ENCODE results near the gene RNASEH2A. TPM values are rescaled to one million over a fixed set of nuclear protein-coding genes. Genes with fewer than 3 reads are reported as not detected.

RNASEH2A gene
- total and polyA plus RNA-seq, 2 of the 13 experiments (the other 11 are each of a cell fraction or from before 2014, with no cell fraction given): 25.1 to 35.8 TPM

DNA sequence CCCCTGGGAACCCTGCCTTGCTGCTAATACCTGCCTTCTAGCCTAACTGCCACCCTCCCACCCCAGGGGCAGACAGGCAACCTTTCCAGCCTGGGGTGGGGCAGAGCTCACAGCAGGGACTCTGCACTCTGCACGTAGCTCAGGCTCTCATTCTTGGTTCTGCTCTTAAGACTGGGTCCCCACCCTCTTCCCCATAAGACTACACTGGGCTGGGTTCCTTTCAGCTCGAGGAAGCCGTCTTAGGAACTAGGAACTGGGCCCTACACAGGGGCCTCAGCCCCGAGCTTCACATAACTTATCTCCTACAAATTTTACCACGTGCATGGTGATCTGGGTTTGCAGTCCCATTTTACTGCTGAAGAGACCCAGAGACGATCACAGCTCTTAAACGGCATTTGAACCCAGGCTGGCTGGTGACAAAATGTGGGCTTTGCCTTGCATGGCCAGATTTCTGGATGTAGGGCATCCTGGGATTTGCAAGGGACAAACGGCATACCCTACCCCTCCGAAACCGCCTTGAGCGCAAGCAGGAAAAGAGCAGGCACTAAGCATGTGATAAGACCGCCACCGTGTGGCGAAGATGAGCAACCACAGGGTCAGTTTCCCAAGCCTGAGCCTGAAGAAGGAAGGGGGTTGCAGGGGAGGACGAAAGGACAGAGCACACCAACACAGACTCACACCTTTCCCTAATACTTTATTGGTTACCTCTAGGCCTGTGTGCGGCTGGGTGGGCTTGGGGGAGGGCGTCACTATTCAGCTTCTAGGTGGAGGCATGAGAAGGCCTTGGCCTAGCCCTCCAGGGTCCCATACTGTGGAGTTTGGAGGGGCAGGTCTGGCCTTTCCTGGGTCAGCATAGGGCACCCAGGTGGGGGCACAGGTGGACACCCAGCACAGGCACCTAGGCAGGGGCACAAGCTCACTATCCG is 10.0 kb upstream of the RNASEH2A start (continued):
- TF ChIP-seq KLF16 (CRISPR knock-in tag; IDR thresholded peaks at IDR 0.05): peak in 1 of 2 experiments; percentile 56; a peak in 1 of 4 replicates
- peak; percentile 59 for TF ChIP-seq TEAD3 (CRISPR knock-in tag; optimal IDR thresholded peaks at IDR 0.05; ENCODE audit: borderline replicate concordance)
- TF ChIP-seq NR2F6 (IDR thresholded peaks at IDR 0.05): no peak
- peak; percentile 67; the same call in 1 of the 2 replicates for TF ChIP-seq NR2F6 (CRISPR knock-in tag; IDR thresholded peaks at IDR 0.05)
- peak; percentile 57 for TF ChIP-seq THAP11 (CRISPR knock-in tag; IDR thresholded peaks at IDR 0.05)
- TF ChIP-seq FOXA3 (CRISPR knock-in tag; IDR thresholded peaks at IDR 0.05): 0 out of 2 replicates have a peak, but pooled peaks have one; percentile 11
- TF ChIP-seq LCORL (IDR thresholded peaks at IDR 0.05): no peak
- peak; percentile 70; the same call in 1 of the 2 replicates for TF ChIP-seq LCORL (CRISPR knock-in tag; IDR thresholded peaks at IDR 0.05)
- TF ChIP-seq HNF4G (IDR thresholded peaks at IDR 0.05; ENCODE audit: borderline replicate concordance, low read depth, low read length): no peak
- TF ChIP-seq HNF4G (CRISPR knock-in tag; IDR thresholded peaks at IDR 0.05; ENCODE audit: borderline replicate concordance, low read depth): no peak
- TF ChIP-seq, protein P1, sequence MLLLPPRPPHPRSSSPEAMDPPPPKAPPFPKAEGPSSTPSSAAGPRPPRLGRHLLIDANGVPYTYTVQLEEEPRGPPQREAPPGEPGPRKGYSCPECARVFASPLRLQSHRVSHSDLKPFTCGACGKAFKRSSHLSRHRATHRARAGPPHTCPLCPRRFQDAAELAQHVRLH (CRISPR knock-in tag; IDR thresholded peaks at IDR 0.05; ENCODE audit: borderline replicate concordance, low read depth): peak; percentile 77
- TF ChIP-seq ZNF788 (CRISPR knock-in tag; IDR thresholded peaks at IDR 0.05; ENCODE audit: borderline replicate concordance): peak; percentile 59
- TF ChIP-seq, protein P2, sequence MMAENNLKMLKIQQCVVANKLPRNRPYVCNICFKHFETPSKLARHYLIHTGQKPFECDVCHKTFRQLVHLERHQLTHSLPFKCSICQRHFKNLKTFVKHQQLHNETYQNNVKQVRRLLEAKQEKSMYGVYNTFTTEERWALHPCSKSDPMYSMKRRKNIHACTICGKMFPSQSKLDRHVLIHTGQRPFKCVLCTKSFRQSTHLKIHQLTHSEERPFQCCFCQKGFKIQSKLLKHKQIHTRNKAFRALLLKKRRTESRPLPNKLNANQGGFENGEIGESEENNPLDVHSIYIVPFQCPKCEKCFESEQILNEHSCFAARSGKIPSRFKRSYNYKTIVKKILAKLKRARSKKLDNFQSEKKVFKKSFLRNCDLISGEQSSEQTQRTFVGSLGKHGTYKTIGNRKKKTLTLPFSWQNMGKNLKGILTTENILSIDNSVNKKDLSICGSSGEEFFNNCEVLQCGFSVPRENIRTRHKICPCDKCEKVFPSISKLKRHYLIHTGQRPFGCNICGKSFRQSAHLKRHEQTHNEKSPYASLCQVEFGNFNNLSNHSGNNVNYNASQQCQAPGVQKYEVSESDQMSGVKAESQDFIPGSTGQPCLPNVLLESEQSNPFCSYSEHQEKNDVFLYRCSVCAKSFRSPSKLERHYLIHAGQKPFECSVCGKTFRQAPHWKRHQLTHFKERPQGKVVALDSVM (CRISPR knock-in tag; IDR thresholded peaks at IDR 0.05): 0 out of 2 replicates have a peak, but pooled peaks have one; percentile 18
- TF ChIP-seq, protein P3, sequence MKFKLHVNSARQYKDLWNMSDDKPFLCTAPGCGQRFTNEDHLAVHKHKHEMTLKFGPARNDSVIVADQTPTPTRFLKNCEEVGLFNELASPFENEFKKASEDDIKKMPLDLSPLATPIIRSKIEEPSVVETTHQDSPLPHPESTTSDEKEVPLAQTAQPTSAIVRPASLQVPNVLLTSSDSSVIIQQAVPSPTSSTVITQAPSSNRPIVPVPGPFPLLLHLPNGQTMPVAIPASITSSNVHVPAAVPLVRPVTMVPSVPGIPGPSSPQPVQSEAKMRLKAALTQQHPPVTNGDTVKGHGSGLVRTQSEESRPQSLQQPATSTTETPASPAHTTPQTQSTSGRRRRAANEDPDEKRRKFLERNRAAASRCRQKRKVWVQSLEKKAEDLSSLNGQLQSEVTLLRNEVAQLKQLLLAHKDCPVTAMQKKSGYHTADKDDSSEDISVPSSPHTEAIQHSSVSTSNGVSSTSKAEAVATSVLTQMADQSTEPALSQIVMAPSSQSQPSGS (CRISPR knock-in tag; IDR thresholded peaks at IDR 0.05): peak; percentile 48; the same call in 1 of the 2 replicates
- peak; percentile 34 for TF ChIP-seq ZNF781 (CRISPR knock-in tag; IDR thresholded peaks at IDR 0.05; ENCODE audit: borderline replicate concordance, not compliant biosample characterization)
- TF ChIP-seq, protein P4, sequence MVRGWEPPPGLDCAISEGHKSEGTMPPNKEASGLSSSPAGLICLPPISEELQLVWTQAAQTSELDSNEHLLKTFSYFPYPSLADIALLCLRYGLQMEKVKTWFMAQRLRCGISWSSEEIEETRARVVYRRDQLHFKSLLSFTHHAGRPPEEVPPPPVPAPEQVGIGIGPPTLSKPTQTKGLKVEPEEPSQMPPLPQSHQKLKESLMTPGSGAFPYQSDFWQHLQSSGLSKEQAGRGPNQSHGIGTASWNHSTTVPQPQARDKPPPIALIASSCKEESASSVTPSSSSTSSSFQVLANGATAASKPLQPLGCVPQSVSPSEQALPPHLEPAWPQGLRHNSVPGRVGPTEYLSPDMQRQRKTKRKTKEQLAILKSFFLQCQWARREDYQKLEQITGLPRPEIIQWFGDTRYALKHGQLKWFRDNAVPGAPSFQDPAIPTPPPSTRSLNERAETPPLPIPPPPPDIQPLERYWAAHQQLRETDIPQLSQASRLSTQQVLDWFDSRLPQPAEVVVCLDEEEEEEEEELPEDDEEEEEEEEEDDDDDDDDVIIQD (CRISPR knock-in tag; IDR thresholded peaks at IDR 0.05; ENCODE audit: low read depth): 0 out of 2 replicates have a peak, but pooled peaks have one; percentile 33
- TF ChIP-seq, protein P5, sequence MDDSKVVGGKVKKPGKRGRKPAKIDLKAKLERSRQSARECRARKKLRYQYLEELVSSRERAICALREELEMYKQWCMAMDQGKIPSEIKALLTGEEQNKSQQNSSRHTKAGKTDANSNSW (CRISPR knock-in tag; IDR thresholded peaks at IDR 0.05; ENCODE audit: borderline replicate concordance): no peak
- no peak for TF ChIP-seq KLF12 (CRISPR knock-in tag; IDR thresholded peaks at IDR 0.05; ENCODE audit: borderline replicate concordance)
- TF ChIP-seq ZNF263 (CRISPR knock-in tag; IDR thresholded peaks at IDR 0.05): 0 out of 2 replicates have a peak, but pooled peaks have one; percentile 15
- TF ChIP-seq, protein P6, sequence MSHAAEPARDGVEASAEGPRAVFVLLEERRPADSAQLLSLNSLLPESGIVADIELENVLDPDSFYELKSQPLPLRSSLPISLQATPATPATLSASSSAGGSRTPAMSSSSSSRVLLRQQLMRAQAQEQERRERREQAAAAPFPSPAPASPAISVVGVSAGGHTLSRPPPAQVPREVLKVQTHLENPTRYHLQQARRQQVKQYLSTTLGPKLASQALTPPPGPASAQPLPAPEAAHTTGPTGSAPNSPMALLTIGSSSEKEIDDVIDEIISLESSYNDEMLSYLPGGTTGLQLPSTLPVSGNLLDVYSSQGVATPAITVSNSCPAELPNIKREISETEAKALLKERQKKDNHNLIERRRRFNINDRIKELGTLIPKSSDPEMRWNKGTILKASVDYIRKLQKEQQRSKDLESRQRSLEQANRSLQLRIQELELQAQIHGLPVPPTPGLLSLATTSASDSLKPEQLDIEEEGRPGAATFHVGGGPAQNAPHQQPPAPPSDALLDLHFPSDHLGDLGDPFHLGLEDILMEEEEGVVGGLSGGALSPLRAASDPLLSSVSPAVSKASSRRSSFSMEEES (CRISPR knock-in tag; IDR thresholded peaks at IDR 0.05): 0 out of 2 replicates have a peak, but pooled peaks have one; percentile 40
